ENCODE data around the gene BICD2.

Gene BICD2

GRCh38 chr9:92666236-92666635 is 98.4 kb downstream of the BICD2 start:
- DNase-seq = no peak

GRCh38 chr9:92665836-92666235 is 98.8 kb downstream of the BICD2 start:
- no peak for DNase-seq

- no peak for DNase-seq
Measured at GRCh38 chr9:92664394-92665152, 100.1 kb downstream of the BICD2 start.

GRCh38 chr9:92663951-92664350 is 100.7 kb downstream of the BICD2 start:
- DNase-seq = no peak

GRCh38 chr9:92663126-92663525 is 101.5 kb downstream of the BICD2 start:
- no peak for DNase-seq

- DNase-seq = no peak
Measured at GRCh38 chr9:92661743-92662142, 102.9 kb downstream of the BICD2 start.
